ENCODE data around the gene ZNF622.

ZNF622 gene, protein sequence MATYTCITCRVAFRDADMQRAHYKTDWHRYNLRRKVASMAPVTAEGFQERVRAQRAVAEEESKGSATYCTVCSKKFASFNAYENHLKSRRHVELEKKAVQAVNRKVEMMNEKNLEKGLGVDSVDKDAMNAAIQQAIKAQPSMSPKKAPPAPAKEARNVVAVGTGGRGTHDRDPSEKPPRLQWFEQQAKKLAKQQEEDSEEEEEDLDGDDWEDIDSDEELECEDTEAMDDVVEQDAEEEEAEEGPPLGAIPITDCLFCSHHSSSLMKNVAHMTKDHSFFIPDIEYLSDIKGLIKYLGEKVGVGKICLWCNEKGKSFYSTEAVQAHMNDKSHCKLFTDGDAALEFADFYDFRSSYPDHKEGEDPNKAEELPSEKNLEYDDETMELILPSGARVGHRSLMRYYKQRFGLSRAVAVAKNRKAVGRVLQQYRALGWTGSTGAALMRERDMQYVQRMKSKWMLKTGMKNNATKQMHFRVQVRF

DNA sequence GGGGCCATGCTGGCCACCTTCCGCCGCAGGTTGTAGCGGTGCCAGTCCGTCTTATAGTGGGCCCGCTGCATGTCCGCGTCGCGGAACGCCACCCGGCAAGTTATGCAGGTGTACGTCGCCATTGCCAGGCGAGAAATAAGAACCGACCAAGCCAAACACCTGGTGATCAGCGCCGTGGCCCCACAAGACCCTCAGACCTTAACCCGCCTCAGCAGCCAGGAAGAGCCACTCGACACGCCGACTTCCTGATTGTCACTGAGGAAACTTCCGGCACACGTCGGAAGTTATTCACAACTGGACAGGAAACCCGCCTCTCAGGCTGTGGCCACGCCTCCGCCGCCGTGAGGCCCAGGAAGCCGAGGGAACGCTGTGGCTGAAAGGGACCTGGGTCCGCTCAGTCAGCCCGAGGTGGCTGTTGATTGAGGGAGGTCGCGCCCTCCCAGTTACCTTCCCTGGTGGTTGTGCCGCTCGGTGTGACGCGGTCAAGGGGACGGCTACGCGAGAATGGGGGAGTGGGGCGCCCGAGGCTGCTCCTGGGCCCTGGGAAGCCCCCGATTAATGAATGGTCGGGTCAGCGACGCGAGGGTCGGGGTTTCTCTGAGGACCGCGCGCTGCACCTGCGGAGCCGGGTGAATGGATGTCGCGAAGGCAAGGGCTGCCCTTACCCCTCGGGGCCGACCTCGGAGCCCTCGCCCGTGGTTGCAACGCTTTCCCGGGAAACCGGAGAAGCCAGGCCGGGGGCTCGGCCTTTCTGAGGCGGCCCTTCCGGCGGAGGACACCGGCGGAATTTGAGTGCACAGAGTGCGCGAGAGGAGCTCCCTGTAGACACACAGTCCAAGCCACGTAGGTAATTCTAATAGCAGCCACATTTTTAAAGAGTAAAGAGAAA, at the start of gene ZNF622:
Gene ZNF622 (minus strand): TSS at position 257 of the 889 bp plus-strand sequence. CDS start 135 bp downstream, at position 122.
- peak; percentile 88 for DNase-seq (ENCODE audit: low read depth, low spot score)
- Histone ChIP-seq H3K4me3 (ENCODE audit: low read length) (peak within 1 kb of the TSS; percentile 91), H3K4me1 (ENCODE audit: control insufficient read depth, insufficient read depth, low read length) (peaks cover 3% of the 10 kb centered on the region; the same call in 1 of the 2 replicates), H3K36me3 (ENCODE audit: control insufficient read depth, insufficient read depth, low read length) (peaks cover 10% of the 10 kb centered on the region; the same call in 1 of the 2 replicates), H3K27ac (ENCODE audit: low read length) (no peak within 1 kb of the TSS), H3K9me3 (ENCODE audit: control insufficient read depth, insufficient read depth, low read length) (no peaks in the 10 kb centered on the region), H3K27me3 (ENCODE audit: control insufficient read depth, insufficient read depth, low read length) (no peaks in the 10 kb centered on the region)
- no CpG with 5 or more reads among the region's 75 CpGs for WGBS (ENCODE audit: insufficient coverage, insufficient read length)

DNA sequence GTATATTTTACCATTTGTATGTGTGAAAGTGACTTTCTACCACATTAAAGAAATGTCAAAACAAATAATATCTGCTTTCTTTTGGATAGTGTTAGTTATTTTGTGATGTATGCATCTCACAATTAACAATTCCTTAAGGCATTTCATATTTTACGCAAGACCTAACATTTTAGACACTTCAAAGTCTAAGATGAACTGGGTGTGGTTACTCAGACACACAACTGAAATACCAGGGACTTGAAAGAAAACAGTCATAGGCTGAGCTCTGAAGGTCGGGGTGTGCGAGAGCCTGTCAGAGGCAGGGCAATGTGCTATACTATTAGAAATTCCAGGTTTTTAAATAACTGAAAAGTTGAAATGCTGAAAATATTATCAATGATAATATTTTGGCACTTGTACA, 44.5 kb upstream of the ZNF622 start:
- Histone ChIP-seq H3K36me3 (ENCODE audit: control insufficient read depth, insufficient read depth, low read length) (no peaks in the 10 kb centered on the region), H3K27me3 (ENCODE audit: control insufficient read depth, insufficient read depth, low read length) (no peaks in the 10 kb centered on the region; the same call in 1 of the 2 replicates), H3K4me3 (ENCODE audit: low read length) (no peak overlapping the region), H3K9me3 (ENCODE audit: control insufficient read depth, insufficient read depth, low read length) (no peaks in the 10 kb centered on the region), H3K4me1 (ENCODE audit: control insufficient read depth, insufficient read depth, low read length) (no peaks in the 10 kb centered on the region), H3K27ac (ENCODE audit: low read length) (no peak overlapping the region)
- WGBS (ENCODE audit: insufficient coverage, insufficient read length), result no CpG with 5 or more reads among the region's 3 CpGs
- DNase-seq (ENCODE audit: low read depth, low spot score), result no peak

DNA sequence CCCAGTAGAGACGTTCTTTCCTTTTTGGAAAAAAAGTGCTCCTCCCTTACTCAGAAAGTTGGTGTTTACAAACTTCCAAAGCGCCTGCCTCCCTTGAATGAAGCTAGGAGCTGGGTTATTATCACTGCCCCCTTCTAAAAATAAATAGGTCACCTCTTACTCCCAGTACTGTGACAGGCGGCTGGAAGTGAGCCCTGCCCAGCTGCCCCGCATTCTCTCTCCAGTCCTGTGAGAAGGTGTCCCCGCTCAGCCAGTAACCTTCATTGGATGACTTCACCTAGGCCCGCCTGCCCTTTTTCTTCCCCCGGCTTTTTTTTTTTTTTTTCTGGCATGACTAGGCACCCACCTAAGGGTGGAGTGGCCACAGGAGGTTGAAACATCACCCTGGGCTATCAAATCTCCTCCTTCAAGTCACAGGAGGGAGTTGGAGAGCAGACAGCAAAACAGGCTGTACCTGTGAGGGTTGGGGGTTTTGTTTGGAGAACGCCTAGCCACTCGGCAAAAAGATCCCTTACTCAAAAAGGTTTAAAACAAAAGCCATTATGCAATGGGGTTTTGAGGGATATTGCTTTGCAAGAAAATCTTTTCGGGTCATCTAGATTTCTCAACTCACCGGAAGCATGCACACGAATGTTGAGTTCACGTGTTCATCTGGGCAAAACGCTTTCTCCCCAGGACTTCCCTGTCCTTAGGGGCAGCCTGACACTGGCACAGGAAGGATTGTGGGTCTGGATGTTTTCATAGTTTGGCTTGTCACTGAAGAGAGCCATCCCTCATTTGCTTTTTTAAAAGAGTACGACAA, 43.3 kb upstream of the ZNF622 start:
- H3K4me1 ChIP-seq (ENCODE audit: control insufficient read depth, insufficient read depth, low read length), result no peaks in the 10 kb centered on the region
- WGBS (ENCODE audit: insufficient coverage, insufficient read length), result no CpG with 5 or more reads among the region's 15 CpGs
- no peak overlapping the region for H3K4me3 ChIP-seq (ENCODE audit: low read length)
- no peaks in the 10 kb centered on the region; the same call in 1 of the 2 replicates for H3K27me3 ChIP-seq (ENCODE audit: control insufficient read depth, insufficient read depth, low read length)
- no peak for DNase-seq (ENCODE audit: low read depth, low spot score)
- H3K9me3 ChIP-seq (ENCODE audit: control insufficient read depth, insufficient read depth, low read length), result no peaks in the 10 kb centered on the region
- no peak overlapping the region for H3K27ac ChIP-seq (ENCODE audit: low read length)
- no peaks in the 10 kb centered on the region for H3K36me3 ChIP-seq (ENCODE audit: control insufficient read depth, insufficient read depth, low read length)

DNA sequence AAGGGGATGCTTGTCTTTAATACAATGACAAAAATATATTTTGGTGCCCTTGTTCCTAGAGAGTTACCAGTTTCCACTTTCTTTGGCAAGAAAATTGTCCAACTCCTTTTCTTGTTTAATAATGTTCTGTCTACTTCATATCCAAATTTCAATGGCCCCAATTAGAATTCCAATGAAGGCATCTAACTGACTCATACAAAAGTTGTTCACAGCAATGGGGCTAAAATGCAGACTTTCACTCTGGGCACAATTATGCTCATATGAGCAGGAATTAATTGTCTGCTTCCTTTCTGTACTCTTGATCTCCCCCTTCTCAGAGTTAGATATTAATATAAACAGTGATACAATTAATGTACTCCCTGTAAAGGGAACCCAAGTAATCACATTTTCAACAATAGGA, 42.1 kb upstream of the ZNF622 start:
- H3K27me3 ChIP-seq (ENCODE audit: control insufficient read depth, insufficient read depth, low read length), result no peaks in the 10 kb centered on the region; the same call in 1 of the 2 replicates
- DNase-seq (ENCODE audit: low read depth, low spot score), result no peak
- H3K27ac ChIP-seq (ENCODE audit: low read length), result no peak overlapping the region
- no peaks in the 10 kb centered on the region for H3K9me3 ChIP-seq (ENCODE audit: control insufficient read depth, insufficient read depth, low read length)
- no peaks in the 10 kb centered on the region for H3K36me3 ChIP-seq (ENCODE audit: control insufficient read depth, insufficient read depth, low read length)
- H3K4me1 ChIP-seq (ENCODE audit: control insufficient read depth, insufficient read depth, low read length), result no peaks in the 10 kb centered on the region
- H3K4me3 ChIP-seq (ENCODE audit: low read length), result no peak overlapping the region

DNA sequence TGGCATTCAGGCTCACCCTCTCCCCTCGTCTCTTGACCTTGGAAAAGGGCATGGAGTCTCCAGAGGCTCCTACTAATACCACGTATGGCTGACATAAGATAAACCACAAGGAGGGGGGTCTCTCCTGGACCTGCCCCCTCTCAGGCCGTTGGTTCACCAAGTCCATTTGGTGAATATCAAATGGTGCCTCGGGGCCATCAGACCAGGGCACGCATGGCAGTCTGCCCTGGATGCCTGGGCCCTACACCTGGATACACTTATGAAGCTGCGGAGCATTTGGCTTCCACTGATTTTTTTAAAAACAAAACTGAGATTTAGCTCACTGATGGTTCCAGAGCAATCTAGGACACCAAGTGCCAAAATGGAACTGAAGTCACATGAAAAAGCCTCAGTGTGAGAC, 40.3 kb upstream of the ZNF622 start:
- H3K27me3 ChIP-seq (ENCODE audit: control insufficient read depth, insufficient read depth, low read length), result no peaks in the 10 kb centered on the region; the same call in 1 of the 2 replicates
- no CpG with 5 or more reads among the region's 6 CpGs for WGBS (ENCODE audit: insufficient coverage, insufficient read length)
- H3K27ac ChIP-seq (ENCODE audit: low read length), result no peak overlapping the region

DNA sequence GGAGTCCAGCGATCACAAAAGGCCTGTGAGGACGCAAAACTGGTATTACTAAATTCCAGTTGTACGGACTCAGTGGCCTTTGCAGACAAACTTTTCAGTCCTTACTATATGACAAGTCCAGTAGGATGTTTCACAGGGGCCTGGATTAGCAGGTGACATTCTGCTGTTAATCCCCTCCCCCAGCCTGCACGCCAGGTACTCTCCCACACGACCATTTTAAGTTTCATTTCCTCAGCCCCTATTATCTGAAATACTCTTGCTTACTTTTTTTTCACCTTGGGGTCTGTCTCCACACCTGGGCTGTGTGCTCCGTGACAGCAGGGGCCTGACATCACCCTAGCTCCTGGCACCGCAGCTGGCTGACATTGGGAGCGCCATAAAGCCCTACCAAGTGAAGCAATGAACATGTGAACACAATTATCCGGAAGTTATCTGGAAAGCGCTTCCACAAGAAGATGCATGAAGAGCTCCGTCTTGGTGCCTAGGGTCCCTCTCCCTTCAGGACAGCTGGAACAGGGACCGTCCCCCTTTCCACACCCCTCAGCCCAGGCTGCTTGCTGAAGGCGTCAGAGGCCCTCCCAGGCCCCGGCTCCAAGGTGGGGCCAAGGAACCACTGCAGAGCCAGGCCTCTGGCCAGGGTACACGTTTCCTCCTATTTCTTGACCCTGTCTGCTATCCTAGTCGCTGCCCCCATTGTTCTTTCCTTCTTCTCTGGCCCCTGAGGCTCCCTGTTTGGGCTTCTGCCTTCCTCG, 39.7 kb upstream of the ZNF622 start:
- Histone ChIP-seq H3K4me3 (ENCODE audit: low read length) (no peak overlapping the region), H3K4me1 (ENCODE audit: control insufficient read depth, insufficient read depth, low read length) (no peaks in the 10 kb centered on the region), H3K36me3 (ENCODE audit: control insufficient read depth, insufficient read depth, low read length) (no peaks in the 10 kb centered on the region), H3K27me3 (ENCODE audit: control insufficient read depth, insufficient read depth, low read length) (no peaks in the 10 kb centered on the region; the same call in 1 of the 2 replicates), H3K9me3 (ENCODE audit: control insufficient read depth, insufficient read depth, low read length) (no peaks in the 10 kb centered on the region), H3K27ac (ENCODE audit: low read length) (no peak overlapping the region)
- no peak for DNase-seq (ENCODE audit: low read depth, low spot score)
- WGBS (ENCODE audit: insufficient coverage, insufficient read length), result no CpG with 5 or more reads among the region's 17 CpGs

More for the DNA sequence above, 40.3 kb upstream of the ZNF622 start:
- no peaks in the 10 kb centered on the region for H3K36me3 ChIP-seq (ENCODE audit: control insufficient read depth, insufficient read depth, low read length)
- H3K4me1 ChIP-seq (ENCODE audit: control insufficient read depth, insufficient read depth, low read length), result no peaks in the 10 kb centered on the region
- no peaks in the 10 kb centered on the region for H3K9me3 ChIP-seq (ENCODE audit: control insufficient read depth, insufficient read depth, low read length)
- DNase-seq (ENCODE audit: low read depth, low spot score), result no peak
- H3K4me3 ChIP-seq (ENCODE audit: low read length), result no peak overlapping the region

DNA sequence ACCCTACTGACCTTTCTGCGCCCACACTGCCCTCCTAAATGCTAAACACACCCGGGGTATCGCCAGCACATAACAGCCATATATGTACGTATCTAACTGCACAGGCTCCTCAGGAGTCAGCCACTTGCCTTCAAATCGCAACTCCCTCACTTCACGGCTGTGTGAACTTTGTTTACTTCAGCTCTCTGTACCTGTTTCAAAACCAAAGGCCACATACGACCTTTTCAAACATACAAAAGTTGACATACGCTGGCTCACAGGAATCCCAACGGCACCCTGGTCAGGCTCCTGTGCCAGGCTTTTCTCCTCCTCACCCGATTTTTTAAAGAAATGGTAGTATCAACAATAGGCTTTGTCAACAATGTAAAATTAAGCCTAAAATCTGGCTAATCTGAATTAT, 39.0 kb upstream of the ZNF622 start:
- Histone ChIP-seq H3K27me3 (ENCODE audit: control insufficient read depth, insufficient read depth, low read length) (no peaks in the 10 kb centered on the region; the same call in 1 of the 2 replicates), H3K4me3 (ENCODE audit: low read length) (no peak overlapping the region), H3K9me3 (ENCODE audit: control insufficient read depth, insufficient read depth, low read length) (no peaks in the 10 kb centered on the region), H3K36me3 (ENCODE audit: control insufficient read depth, insufficient read depth, low read length) (no peaks in the 10 kb centered on the region), H3K27ac (ENCODE audit: low read length) (no peak overlapping the region), H3K4me1 (ENCODE audit: control insufficient read depth, insufficient read depth, low read length) (no peaks in the 10 kb centered on the region)
- no CpG with 5 or more reads among the region's 10 CpGs for WGBS (ENCODE audit: insufficient coverage, insufficient read length)
- DNase-seq (ENCODE audit: low read depth, low spot score), result no peak

DNA sequence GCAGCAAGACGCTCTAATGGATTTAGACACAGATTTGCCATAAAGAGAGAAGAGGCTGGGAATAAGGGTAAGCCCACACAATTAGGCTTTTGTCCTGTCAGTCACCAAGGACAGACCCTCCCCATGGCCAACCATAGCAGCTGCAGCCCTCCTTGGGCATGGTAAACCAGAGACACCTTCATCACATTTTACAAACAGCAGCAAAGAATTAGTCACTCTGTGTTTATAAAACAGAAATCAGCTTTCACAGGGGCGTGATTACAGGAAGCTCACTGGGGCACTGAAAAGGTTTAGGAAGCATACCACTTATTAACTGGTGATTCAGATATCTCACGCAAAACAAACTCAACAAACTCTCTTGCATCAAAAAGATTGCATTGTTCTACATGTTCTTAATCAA, 37.3 kb upstream of the ZNF622 start:
- no peaks in the 10 kb centered on the region for H3K36me3 ChIP-seq (ENCODE audit: control insufficient read depth, insufficient read depth, low read length)

DNA sequence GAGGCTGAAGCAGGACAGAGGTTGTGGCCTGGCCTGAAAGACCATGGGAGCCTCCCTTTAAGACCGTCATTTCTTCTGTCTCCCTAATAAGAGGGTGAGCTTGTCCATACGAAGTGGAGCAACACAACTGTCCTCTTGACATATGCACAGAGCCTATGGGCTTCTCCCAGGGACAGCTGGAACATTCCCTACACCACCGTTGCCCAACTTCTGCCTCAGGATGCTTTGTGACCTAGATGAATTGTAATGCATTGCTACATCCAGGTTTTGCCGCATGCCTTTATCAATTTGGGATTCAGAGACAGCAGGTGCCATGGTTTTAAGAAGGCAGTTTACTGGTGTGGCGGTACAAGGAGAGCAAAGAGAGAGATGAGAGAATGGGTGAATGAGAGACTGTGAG, 34.4 kb upstream of the ZNF622 start:
- Histone ChIP-seq H3K4me1 (ENCODE audit: control insufficient read depth, insufficient read depth, low read length) (no peaks in the 10 kb centered on the region), H3K27me3 (ENCODE audit: control insufficient read depth, insufficient read depth, low read length) (no peaks in the 10 kb centered on the region), H3K4me3 (ENCODE audit: low read length) (no peak overlapping the region), H3K27ac (ENCODE audit: low read length) (no peak overlapping the region), H3K9me3 (ENCODE audit: control insufficient read depth, insufficient read depth, low read length) (peaks cover 3% of the 10 kb centered on the region; the same call in 1 of the 2 replicates), H3K36me3 (ENCODE audit: control insufficient read depth, insufficient read depth, low read length) (no peaks in the 10 kb centered on the region)
- no peak for DNase-seq (ENCODE audit: low read depth, low spot score)
- WGBS (ENCODE audit: insufficient coverage, insufficient read length), result no CpG with 5 or more reads among the region's 5 CpGs

More for the DNA sequence above, 37.3 kb upstream of the ZNF622 start:
- no peak overlapping the region for H3K4me3 ChIP-seq (ENCODE audit: low read length)
- no peaks in the 10 kb centered on the region for H3K4me1 ChIP-seq (ENCODE audit: control insufficient read depth, insufficient read depth, low read length)
- DNase-seq (ENCODE audit: low read depth, low spot score), result no peak
- no peak overlapping the region for H3K27ac ChIP-seq (ENCODE audit: low read length)
- no peaks in the 10 kb centered on the region; the same call in 1 of the 2 replicates for H3K27me3 ChIP-seq (ENCODE audit: control insufficient read depth, insufficient read depth, low read length)
- no CpG with 5 or more reads among the region's 3 CpGs for whole genome bisulfite sequencing (ENCODE audit: insufficient coverage, insufficient read length)
- no peaks in the 10 kb centered on the region for H3K9me3 ChIP-seq (ENCODE audit: control insufficient read depth, insufficient read depth, low read length)
